Stimulated activated CD4-positive, alpha-beta T cell treated with anti-CD3 and anti-CD28 coated beads, TNF-alpha, amount 100 ng/mL, for 4 hours (primary cell): ENCODE data around the gene IKZF2.

ENCODE experiments used
- DNase-seq, 3 experiments: peaks; one replicate each; pipeline ENCODE4 v3.0.0-alpha.2; 2020; ENCODE audit warnings: low read depth in 3 of 3

IKZF2 gene

GRCh38 chr2:213152888-213153287 is 1.5 kb upstream of the IKZF2 start:
- DNase-seq, result no peak

- DNase-seq, result no peak
Measured at GRCh38 chr2:213152065-213152794, 818 bp upstream of the IKZF2 start.

GRCh38 chr2:213150315-213151097 is 906 bp downstream of the IKZF2 start:
- DNase-seq, result no peak

DNA sequence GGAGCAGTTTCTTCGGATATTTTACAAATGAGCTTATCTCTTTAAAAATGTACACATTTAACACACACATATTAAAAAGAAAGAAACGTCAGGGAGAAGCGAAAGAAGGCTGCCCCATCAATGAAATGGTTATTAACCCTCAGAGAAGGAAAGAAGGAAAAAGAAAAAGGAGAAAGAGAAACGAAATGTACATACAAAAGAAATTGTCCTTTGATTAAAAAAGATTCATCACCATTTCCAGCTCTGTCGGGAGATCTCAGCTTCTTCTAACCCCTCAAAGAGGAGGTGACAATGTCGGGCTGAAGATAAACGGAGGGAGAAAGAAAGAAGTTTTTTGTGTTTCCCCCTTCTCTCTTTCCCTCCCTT is 1.5 kb downstream of the IKZF2 start:
- no peak for DNase-seq

DNA sequence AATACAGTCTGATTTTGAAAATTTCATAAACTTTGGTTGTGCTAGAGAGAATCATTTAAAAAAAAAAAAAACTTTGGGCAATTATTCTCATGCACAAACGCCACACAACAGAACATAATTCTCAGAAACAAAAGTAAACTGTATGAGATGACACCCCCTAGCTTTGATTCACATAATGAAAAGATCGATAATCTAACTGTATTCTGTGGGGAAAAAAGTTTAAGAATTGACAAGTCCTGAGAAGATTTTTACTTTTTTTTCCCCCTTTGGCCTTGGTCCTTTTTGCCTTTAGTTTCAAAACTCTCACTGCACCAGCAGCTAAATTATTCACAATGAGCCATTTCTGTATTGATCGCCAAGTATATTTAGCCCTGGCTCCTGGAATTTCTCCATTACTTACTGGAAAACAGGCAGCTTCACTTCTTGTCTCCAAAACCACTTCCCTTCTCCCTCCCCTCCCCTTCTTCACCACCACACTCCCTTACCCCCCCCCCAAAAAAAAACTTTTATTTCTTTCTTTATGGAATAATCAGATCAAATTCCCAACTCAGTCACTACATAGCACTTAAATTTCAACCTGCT is 2.0 kb downstream of the IKZF2 start:
- no peak for DNase-seq

- DNase-seq, result no peak
Measured at GRCh38 chr2:213148572-213149261, 2.7 kb downstream of the IKZF2 start.

- DNase-seq, result no peak
Measured at GRCh38 chr2:213147538-213147937, 3.9 kb downstream of the IKZF2 start.

- DNase-seq, result no peak
Measured at GRCh38 chr2:213145715-213146242, 5.6 kb downstream of the IKZF2 start.

DNA sequence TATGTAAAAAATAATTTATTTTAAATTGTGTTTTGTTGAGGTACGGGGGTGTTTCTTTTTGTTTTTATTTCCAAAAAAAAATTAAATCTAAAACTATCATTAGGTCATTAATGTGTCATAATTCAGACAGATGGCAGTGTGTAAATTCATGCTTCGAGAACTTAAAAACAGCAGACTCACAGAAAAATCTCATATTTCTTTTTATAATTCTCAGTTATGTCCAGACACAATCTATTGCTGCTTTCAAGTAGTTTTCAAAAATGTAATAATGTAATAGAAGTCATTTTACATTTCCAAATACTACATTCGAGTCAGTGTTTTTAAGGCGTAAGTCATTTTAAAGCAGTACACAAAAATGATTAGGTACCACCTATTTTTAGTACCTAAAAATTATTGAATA is 14.3 kb downstream of the IKZF2 start:
- no peak for DNase-seq

GRCh38 chr2:213129311-213129710 is 22.1 kb downstream of the IKZF2 start:
- DNase-seq, result no peak

DNA sequence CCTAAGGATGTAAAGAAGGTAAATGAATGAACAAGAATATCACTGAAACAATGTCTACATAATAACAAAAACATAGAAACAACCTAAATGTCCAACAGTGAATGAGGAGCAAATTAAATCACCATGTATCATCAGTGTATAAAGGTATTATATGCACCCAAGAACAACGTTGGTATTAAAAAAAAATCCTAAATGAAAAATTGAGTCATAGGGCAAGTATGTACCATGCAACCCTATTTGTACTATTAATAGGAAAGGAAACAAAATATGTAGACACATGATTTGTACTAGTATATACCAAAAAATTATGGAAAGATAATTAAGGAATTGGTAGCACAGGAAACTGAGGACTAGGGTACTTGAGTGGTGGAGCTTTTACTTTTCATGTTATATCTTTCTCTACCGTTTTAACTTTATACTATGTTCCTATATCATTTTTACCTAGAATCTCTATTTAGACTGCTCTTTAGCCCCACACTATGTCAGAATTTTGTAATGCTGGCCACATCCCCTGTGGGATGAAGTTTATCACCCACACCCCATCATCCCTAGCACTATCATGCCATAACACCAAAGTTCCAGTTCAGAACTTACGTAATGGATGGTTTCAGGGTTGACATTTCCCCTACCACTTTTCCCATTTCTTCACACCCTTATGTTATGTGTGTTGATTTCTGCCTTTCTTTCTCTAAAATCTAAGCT is 25.6 kb downstream of the IKZF2 start:
- DNase-seq, result no peak

DNA sequence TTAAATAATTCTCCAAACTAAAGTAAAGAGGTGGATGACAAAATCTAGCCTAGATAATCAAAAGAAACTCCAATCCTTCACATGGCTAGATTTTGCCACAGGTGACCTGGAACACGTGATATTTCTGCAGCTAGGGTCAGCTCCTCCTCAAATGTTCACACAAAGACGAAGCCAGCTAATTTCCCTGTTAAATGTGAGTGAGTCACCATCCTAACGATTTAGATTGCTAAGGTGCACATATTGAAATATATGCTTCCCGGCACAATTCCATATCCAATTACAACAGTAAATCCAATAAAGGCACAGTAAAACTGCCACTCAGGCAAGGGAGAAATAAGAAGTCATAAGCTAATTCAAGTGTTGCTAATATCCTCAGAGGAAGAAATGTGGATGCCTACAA is 28.7 kb downstream of the IKZF2 start:
- no peak for DNase-seq

DNA sequence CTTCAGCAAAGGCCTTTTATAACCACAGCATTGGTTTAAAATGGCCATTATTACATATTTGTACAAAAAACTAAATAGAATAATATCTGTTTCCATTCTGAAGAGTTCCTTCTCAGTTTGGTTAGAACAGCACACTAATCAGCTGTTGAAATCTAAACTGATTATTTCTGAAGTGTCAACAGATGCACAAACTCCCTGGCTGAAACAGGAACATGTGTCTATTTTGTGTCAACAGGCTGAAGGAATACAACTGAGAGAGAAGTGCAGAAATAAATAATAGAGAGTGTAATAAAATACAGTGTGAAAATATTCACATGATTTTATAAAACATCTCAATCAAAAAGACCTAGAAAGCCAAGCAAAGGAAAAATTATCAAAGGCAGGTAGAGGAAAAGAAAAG is 29.7 kb downstream of the IKZF2 start:
- no peak for DNase-seq

DNA sequence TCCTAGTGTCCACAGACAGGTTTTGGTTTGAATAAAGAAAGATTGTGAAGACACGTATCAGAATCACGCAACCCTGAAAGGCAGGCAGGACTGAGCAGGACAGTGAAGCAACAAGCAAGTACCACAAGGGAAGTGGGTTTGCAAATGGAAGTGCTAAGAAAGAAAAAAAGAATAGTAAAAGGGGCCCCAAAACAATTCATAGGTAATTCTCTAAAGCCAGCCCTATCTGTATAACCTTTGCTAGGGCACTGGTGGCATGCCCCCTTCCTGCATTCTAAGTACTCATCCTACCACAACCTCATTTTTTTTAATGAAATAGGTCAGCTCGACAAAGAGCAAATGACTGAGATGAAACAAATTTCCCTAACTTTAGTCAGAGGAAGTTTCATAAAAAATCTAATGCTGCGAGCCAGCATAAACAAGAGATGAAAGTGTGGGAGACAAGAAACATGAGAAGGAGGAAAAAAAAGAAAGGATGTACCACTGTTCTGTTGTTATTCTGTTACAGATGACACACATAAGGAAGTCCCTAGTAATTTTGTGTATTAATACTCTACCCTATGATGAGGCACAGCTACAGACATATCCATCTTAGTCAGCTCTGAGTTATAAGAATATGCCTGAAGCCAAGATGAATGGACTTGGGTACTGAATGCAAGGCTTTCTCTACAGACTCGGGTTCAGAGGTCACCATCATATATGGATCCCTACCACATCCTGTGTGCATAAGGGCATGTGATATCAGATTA is 32.2 kb downstream of the IKZF2 start:
- no peak for DNase-seq

- no peak for DNase-seq
Measured at GRCh38 chr2:213108308-213108707, 43.1 kb downstream of the IKZF2 start.

DNA sequence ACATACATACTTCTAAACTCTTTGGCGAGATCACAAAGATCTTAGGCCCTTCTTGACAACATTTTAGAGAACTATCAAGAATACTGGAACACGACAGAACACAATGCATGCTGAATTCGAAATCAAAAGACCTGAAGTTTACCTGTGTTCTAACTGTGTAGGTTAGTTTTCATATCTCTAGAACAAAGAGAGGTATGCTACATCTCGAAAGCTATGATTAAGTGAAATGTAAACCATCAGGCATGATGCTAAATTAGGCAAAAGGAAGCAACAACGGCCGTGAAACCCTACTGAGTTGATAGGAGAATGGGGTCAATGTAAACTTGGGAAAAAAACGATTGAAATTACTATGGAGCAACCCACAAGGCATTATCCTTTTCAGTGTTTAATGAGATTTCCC is 43.7 kb downstream of the IKZF2 start:
- no peak for DNase-seq

- no peak for DNase-seq
Measured at GRCh38 chr2:213105212-213105611, 46.2 kb downstream of the IKZF2 start.

DNA sequence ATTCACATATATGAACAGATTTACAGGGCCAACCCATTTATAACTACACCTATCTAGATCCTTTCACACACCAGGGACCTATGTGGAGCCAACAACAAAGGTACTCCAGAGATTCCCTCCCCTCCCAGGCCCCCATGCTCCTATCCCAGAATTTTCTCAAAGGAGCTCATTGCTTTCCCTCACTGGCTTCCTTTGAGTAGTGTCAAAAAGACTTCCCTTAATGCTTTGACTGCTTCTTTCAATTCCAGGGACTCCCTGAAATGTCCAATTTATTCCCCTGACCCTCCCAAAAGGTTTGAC is 46.6 kb downstream of the IKZF2 start:
- no peak for DNase-seq

- DNase-seq, result no peak
Measured at GRCh38 chr2:213104092-213104902, 47.1 kb downstream of the IKZF2 start.
